ENCODE data around the gene PYDC2.

PYDC2 gene

GRCh38 chr3:191434024-191434423 lies 26.9 kb upstream of the PYDC2 start:
- DNase-seq (ENCODE audit: low read depth), result no peak
- TF ChIP-seq CTCF (conservative IDR thresholded peaks at IDR 0.05; ENCODE audit: low read depth, low read length), result no peak
- H3K4me3 ChIP-seq (ENCODE audit: low read length), result no peak overlapping the region

- TF ChIP-seq CTCF (conservative IDR thresholded peaks at IDR 0.05; ENCODE audit: low read depth, low read length), result no peak
- no peak for DNase-seq (ENCODE audit: low read depth)
- H3K4me3 ChIP-seq (ENCODE audit: low read length), result no peak overlapping the region
These were observed 25.0 kb upstream of the PYDC2 start for GRCh38 chr3:191435981-191436380.

GRCh38 chr3:191438150-191438814 lies 22.7 kb upstream of the PYDC2 start:
- DNase-seq (ENCODE audit: low read depth), result no peak
- no peak for TF ChIP-seq CTCF (conservative IDR thresholded peaks at IDR 0.05; ENCODE audit: low read depth, low read length)
- H3K4me3 ChIP-seq (ENCODE audit: low read length), result no peak overlapping the region

- no peak for DNase-seq (ENCODE audit: low read depth)
- no peak for TF ChIP-seq CTCF (conservative IDR thresholded peaks at IDR 0.05; ENCODE audit: low read depth, low read length)
- H3K4me3 ChIP-seq (ENCODE audit: low read length), result no peak overlapping the region
These were observed 20.4 kb upstream of the PYDC2 start for GRCh38 chr3:191440532-191440931.

GRCh38 chr3:191441687-191442086 lies 19.3 kb upstream of the PYDC2 start:
- DNase-seq (ENCODE audit: low read depth), result no peak
- TF ChIP-seq CTCF (conservative IDR thresholded peaks at IDR 0.05; ENCODE audit: low read depth, low read length), result no peak
- no peak overlapping the region for H3K4me3 ChIP-seq (ENCODE audit: low read length)

- no peak for DNase-seq (ENCODE audit: low read depth)
- no peak overlapping the region for H3K4me3 ChIP-seq (ENCODE audit: low read length)
- TF ChIP-seq CTCF (conservative IDR thresholded peaks at IDR 0.05; ENCODE audit: low read depth, low read length), result no peak
These were observed 16.4 kb upstream of the PYDC2 start for GRCh38 chr3:191444569-191444968.

GRCh38 chr3:191449256-191449655 lies 11.7 kb upstream of the PYDC2 start:
- no peak for DNase-seq (ENCODE audit: low read depth)
- no peak overlapping the region for H3K4me3 ChIP-seq (ENCODE audit: low read length)
- TF ChIP-seq CTCF (conservative IDR thresholded peaks at IDR 0.05; ENCODE audit: low read depth, low read length), result no peak
